GM21367 (cell line): ENCODE data around the gene MRPL50.

ENCODE experiments used
- ATAC-seq: cut with Tn5 transposase; IDR thresholded peaks from one replicate; pipeline ENCODE4 v1.9.1; 2021; ENCODE audit not compliant: unreplicated experiment

MRPL50 gene

DNA sequence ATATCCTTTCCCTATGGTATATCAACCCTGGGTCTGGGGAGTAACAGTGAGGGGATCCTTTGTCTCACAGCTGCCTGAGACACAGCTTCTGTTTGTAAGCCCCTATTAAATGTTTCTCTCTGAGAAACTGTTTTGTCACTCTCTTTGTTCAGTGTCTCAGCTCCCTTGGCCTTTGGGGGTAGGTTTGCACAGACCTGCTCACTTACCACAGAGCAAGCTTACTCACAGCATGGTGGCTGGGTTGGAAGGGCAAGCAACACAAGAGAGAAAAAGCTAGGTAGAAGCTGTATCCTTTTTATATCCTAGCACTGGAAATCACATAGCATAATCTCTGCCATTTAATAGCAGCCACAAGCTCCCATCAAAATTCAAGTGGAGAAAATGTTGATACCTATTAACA lies 18.1 kb downstream of the MRPL50 start:
- ATAC-seq, result no peak

DNA sequence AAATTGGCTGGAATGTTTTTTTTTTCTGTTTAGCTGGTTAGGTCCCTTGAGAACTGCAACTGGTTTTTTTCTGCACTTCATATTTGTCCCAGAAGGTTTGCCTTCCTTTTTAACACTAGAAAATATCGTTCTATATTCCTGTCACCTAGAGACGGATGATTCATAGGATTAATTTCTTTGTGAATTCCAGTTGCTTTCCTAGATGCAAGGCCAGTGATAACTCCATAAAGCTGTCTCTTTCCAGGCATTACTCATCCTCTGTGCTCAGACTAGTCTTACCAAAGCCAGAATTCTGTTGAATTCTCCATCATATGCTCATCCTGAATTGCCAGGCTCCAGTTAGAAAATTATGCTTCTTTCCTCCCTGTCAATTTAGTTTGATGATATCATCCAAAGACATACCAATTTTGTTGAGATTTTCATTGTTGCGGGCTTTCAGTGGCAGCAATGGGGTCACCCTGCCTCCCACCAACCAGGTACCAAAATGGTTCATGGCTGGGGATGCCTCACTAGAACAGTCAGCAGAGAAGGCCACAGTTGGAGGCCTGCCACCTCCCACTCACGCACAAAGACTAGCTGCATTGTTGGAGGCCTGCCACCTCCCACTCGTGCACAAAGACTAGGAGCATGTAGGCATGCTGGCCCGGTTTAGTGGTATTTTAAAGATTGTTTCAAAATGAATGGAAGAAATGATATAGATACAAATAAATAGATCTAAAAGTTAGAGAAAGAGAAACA lies 22.1 kb downstream of the MRPL50 start:
- no peak for ATAC-seq

DNA sequence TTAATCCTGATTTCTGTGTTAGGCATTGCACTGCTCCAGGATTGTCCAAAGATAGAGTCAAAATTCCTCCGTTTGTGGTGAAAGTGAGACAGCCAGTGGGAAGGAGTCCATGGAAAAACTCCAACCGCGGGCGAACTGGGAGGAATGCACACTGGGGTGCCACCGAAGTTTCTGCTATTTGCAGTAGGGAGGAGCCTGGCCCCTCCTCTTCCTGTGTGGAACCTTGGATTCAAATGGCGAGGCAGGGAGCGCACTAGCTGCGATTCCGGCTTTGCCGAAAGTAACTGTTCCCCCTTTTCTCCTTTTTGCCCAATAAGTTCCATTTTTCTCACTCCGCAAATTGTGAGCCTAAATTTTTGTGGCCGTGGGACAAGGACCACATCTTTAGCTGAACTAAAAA lies 22.9 kb downstream of the MRPL50 start:
- no peak for ATAC-seq

DNA sequence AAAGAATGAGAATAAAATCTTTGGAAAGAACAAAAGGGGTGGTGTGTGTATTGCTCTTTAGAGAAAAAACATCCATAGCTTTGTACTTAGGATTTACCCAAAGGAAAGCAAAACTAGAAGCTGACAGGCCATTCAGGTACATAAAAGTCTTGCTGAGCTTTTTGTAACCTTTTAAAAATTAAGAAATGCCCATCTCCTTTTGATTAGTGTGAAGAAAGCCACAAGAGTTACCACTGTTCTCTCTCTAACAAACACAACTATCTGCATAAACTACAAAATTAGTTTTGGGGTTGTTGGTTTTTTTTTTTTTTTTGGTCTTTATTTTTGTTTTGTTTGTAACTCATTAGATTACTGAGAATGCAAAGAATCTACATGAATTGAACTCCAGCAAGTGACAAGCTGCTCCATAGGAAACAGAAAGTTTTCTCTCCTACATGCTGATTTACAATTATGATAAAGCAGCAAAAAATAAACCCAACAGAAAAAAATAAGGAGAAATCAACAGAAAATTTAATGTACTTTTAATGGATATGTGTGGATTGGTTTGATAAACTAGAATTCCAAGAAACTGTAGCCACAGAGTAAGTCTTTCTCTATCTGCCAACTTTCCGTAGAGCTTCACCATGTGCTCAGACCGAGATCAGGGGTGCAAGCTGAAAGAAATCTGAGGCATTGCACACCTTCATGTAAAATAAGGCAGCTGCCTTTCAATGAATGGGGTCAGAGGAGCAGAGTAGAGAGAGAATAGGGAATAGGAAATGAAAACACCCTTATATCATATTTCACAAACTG lies 25.9 kb downstream of the MRPL50 start:
- ATAC-seq, result no peak

- no peak for ATAC-seq
Observed at GRCh38 chr9:101371813-101372212, 26.6 kb downstream of the MRPL50 start.

- no peak for ATAC-seq
Observed at GRCh38 chr9:101369884-101370531, 28.4 kb downstream of the MRPL50 start.

GRCh38 chr9:101369286-101369685 lies 29.1 kb downstream of the MRPL50 start:
- ATAC-seq, result no peak

GRCh38 chr9:101367323-101367722 lies 31.1 kb downstream of the MRPL50 start:
- no peak for ATAC-seq

- no peak for ATAC-seq
Observed at GRCh38 chr9:101366038-101366756, 32.2 kb downstream of the MRPL50 start.

DNA sequence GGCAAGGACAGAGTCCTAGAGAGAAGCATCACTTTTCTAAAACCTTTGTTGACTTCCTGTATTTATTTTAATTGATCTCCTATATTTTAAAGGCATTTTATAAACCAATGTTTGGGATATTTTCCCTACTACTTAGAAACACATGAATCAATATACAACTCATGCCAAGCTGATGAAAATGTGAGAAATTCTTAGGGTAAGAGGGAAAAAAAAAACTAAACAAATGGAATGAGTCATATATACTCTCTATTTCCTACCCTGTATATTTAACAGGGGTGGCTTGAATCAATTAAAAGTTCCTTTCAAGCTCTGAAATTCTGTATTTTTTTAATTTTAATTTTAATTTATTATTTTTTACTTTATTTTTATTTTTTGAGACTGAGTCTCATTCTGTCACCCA lies 33.2 kb downstream of the MRPL50 start:
- ATAC-seq, result no peak

GRCh38 chr9:101362450-101362849 lies 36.0 kb downstream of the MRPL50 start:
- no peak for ATAC-seq

GRCh38 chr9:101360647-101361046 lies 37.8 kb downstream of the MRPL50 start:
- ATAC-seq, result no peak

GRCh38 chr9:101359679-101360078 lies 38.7 kb downstream of the MRPL50 start:
- no peak for ATAC-seq

DNA sequence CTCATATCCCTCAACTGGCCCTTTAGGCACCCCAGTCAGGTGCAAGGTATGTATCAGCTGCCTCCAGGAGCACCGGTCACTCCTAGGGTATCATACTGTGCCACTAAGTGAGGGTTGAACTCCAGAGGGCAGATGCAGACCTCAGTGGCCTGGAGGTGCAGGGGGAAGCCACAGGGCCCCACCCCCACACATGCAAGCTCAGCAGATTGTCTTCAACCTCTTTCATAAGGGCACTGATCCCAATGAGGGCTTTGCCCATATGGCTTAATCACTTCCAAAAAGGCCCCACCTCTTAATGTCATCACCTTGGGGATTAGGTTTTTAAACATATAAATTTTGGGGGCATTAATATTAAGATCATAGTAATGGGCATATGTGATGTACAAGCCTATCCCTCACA lies 41.8 kb downstream of the MRPL50 start:
- no peak for ATAC-seq

GRCh38 chr9:101354765-101355708 lies 43.4 kb downstream of the MRPL50 start:
- no peak for ATAC-seq

DNA sequence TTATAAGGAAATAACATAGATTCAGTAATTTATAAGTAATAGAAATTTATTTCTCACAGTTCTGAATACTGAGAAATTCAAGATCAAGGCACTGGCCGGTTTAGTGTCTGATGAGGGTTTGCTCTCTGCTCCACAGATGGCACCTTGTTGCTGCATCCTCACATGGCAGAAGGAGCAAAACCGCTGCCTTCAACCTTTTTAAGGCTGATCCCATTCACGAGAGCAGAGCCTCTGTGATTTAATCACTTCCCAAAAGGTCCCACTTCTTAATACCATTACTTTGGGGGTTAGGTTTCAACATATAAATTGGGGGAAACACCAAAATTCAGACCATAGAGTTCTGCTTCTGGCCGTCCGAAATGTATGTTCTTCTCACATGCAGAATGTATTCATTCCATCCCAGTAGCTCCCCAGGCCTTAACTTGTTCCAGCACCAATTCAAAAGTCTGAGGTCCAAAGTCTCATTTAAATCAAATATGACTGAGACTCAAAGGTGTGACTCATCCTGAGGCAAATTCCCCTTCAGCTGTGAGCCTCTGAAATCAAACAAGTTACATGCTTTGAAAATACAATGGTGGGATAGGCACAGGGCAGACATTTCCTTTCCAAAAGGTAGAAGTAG lies 44.2 kb downstream of the MRPL50 start:
- ATAC-seq, result no peak

GRCh38 chr9:101353683-101354082 lies 44.7 kb downstream of the MRPL50 start:
- ATAC-seq, result no peak

DNA sequence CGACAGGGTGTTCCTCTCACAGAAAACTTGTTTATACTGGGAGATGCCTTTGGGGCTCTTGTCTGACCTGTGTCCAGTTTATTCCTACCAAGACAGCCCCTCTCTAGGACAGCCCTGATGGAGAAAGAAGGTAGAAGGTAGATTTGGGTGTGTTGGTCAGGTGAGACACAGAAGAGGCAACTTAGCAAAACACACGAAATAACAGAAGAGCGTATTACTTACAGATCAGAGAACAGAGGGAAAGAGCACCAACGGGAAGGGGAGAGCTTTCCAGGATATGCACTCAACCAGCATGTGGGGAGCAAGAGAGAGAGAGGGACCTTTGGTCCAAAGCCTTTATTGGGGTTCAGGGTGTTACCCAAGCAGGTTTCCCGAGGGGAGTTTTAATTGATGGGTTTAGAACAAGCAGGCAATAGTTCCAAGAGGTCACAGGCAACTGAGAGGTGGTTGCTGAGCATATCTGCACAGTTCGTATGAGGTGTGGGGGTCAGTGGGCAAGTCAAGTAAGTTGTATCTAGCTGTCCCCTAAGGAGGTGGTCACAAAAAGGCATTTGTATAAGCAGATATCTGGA lies 45.4 kb downstream of the MRPL50 start:
- no peak for ATAC-seq

DNA sequence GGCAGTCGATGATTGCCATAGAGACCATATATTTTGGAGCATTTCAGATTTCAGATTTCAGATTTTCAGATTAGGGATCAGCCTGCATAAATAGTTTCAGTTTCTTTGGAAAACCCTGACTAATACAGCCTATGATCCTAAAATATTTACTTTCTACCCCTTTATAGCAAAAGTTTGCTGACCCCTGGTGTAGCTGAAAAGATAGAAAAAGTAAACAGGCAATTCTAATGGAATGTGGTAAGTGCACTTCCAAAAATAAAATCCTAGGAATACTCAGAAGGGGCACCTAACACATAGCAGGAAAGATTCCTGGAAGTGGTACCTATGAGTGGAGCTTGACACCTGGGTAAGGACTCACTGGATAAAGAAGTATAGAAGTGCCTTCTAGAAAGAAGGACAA lies 48.1 kb downstream of the MRPL50 start:
- no peak for ATAC-seq
